ENCODE results near the gene ARHGAP10. TPM values are rescaled to one million over a fixed set of nuclear protein-coding genes. Genes with fewer than 3 reads are reported as not detected.

The ARHGAP10 gene
- polyA plus RNA-seq, 1 experiment: 20.2 TPM

DNA sequence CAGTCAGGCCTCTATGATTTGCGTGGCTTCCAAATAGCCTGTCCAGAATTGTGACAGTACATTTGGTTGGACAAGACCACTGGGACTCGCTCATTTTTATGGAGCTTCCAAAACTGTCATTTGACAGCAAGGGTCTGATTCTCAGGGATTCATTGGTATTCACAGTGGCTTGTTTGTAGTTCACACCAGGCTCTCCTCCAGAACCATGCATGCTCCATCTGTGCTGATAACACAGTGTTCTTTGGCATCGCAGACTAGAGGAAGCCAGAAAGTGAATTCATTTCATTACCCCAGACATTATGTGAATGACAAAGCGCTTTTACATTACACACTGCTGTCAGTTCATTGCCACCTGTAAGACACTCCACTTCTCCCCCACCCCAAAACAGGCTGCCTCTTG, 208.3 kb downstream of the ARHGAP10 start:
- TF ChIP-seq, protein P1, sequence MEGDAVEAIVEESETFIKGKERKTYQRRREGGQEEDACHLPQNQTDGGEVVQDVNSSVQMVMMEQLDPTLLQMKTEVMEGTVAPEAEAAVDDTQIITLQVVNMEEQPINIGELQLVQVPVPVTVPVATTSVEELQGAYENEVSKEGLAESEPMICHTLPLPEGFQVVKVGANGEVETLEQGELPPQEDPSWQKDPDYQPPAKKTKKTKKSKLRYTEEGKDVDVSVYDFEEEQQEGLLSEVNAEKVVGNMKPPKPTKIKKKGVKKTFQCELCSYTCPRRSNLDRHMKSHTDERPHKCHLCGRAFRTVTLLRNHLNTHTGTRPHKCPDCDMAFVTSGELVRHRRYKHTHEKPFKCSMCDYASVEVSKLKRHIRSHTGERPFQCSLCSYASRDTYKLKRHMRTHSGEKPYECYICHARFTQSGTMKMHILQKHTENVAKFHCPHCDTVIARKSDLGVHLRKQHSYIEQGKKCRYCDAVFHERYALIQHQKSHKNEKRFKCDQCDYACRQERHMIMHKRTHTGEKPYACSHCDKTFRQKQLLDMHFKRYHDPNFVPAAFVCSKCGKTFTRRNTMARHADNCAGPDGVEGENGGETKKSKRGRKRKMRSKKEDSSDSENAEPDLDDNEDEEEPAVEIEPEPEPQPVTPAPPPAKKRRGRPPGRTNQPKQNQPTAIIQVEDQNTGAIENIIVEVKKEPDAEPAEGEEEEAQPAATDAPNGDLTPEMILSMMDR (IDR thresholded peaks at IDR 0.05; ENCODE audit: insufficient read depth, low read depth, low read length): no peak
- Histone ChIP-seq H3K4me3 (ENCODE audit: low read depth, low read length) (no peak overlapping the region), H3K27me3 (ENCODE audit: control insufficient read depth, insufficient read depth, low read length) (no peaks in the 10 kb centered on the region), H3K36me3 (ENCODE audit: control insufficient read depth, insufficient read depth, low read length) (no peaks in the 10 kb centered on the region)
- no peak for DNase-seq (ENCODE audit: low read depth)
- ChIA-PET CTCF (interaction anchor here (1.1 kb wide), 1 partner anchor 44 kb away, joined by 3 read pairs; no protein-coding TSS in a partner anchor), POLR2A (no interaction called here)

DNA sequence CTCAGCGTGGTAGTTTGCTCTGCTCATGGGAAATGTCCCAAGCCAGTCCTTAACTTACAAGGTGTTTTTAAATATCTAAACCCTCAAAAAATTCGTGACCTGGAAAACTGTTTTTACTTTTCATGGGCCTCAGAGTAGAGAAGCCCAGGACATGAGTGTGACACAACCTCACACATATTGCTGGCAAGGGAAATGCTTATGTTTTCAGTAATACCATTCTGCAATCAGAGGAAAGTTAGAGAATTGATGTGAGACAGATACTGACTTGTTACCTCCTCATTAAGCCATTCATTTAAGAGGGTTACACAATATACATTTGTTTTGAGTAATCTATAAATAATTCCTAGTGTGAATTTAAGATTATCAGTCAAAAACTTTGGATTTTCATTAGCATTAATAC, 209.5 kb downstream of the ARHGAP10 start:
- TF ChIP-seq, protein P1 (IDR thresholded peaks at IDR 0.05; ENCODE audit: insufficient read depth, low read depth, low read length): no peak
- no peak for DNase-seq (ENCODE audit: low read depth)
- POLR2A ChIA-PET: no interaction called here
- Histone ChIP-seq H3K27me3 (ENCODE audit: control insufficient read depth, insufficient read depth, low read length) (no peaks in the 10 kb centered on the region), H3K4me3 (ENCODE audit: low read depth, low read length) (no peak overlapping the region), H3K36me3 (ENCODE audit: control insufficient read depth, insufficient read depth, low read length) (peaks cover 2% of the 10 kb centered on the region)
- CTCF ChIA-PET: no interaction called here

- Histone ChIP-seq H3K27me3 (ENCODE audit: control insufficient read depth, insufficient read depth, low read length) (no peaks in the 10 kb centered on the region), H3K36me3 (ENCODE audit: control insufficient read depth, insufficient read depth, low read length) (peaks cover 2% of the 10 kb centered on the region), H3K4me3 (ENCODE audit: low read depth, low read length) (no peak overlapping the region)
- TF ChIP-seq, protein P1 (IDR thresholded peaks at IDR 0.05; ENCODE audit: insufficient read depth, low read depth, low read length): no peak
- CTCF ChIA-PET: no interaction called here
- DNase-seq (ENCODE audit: low read depth): no peak
- POLR2A ChIA-PET: no interaction called here
Measured at GRCh38 chr4:147942729-147943128, 210.8 kb downstream of the ARHGAP10 start.

DNA sequence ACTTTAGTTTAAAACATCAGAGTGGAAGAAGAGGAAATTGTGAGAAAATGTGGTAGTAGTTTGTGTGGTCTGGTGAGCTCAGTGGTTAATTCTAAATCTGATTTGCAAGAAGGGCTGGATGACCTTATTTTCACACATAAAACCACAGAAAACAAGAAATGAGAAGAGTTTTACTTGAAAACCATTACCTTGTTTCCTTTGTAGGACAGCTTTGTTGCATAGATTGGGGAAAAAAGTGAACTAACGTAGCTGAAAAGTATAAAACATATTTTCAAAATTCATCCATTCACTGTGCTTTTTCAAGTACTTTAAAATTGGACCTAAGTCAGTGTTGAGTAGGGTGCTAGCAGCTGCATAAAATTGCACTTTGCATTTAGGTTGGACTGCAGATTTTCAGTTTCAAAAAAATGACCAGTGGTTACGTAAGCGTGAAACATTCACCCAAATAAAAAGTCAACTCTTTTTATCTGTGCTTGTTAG, 211.3 kb downstream of the ARHGAP10 start:
- Histone ChIP-seq H3K27me3 (ENCODE audit: control insufficient read depth, insufficient read depth, low read length) (no peaks in the 10 kb centered on the region), H3K36me3 (ENCODE audit: control insufficient read depth, insufficient read depth, low read length) (peaks cover 2% of the 10 kb centered on the region), H3K4me3 (ENCODE audit: low read depth, low read length) (no peak overlapping the region)
- TF ChIP-seq, protein P1 (IDR thresholded peaks at IDR 0.05; ENCODE audit: insufficient read depth, low read depth, low read length): no peak
- CTCF ChIA-PET: no interaction called here
- DNase-seq (ENCODE audit: low read depth): no peak
- POLR2A ChIA-PET: no interaction called here

GRCh38 chr4:147944249-147944648, 212.4 kb downstream of the ARHGAP10 start:
- DNase-seq (ENCODE audit: low read depth): no peak
- Histone ChIP-seq H3K36me3 (ENCODE audit: control insufficient read depth, insufficient read depth, low read length) (peaks cover 2% of the 10 kb centered on the region), H3K27me3 (ENCODE audit: control insufficient read depth, insufficient read depth, low read length) (no peaks in the 10 kb centered on the region), H3K4me3 (ENCODE audit: low read depth, low read length) (no peak overlapping the region)
- ChIA-PET CTCF (no interaction called here), POLR2A (no interaction called here)
- TF ChIP-seq, protein P1 (IDR thresholded peaks at IDR 0.05; ENCODE audit: insufficient read depth, low read depth, low read length): no peak

All from BJ (cell line).